ENCODE data around the gene NRF1. TPM values are rescaled to one million over a fixed set of nuclear protein-coding genes. Genes with fewer than 3 reads are reported as not detected.

NRF1 gene
- total RNA-seq, 1 experiment from 2014 or later: 13.6 TPM

GRCh38 chr7:129604713-129605437 lies 6.6 kb upstream of the NRF1 start:
- Histone ChIP-seq H3F3A (ENCODE audit: low read length, unreplicated experiment) (no peaks in the 10 kb centered on the region), H3K79me2 (ENCODE audit: low read length) (peaks cover 14% of the 10 kb centered on the region), H3K27me3 (ENCODE audit: low read length) (no peaks in the 10 kb centered on the region), H4K20me1 (ENCODE audit: low read length) (0 out of 2 replicates have a peak, but pooled peaks cover 4% of the 10 kb centered on the region), H3K4me1 (ENCODE audit: insufficient read depth, low read length) (peaks cover 3% of the 10 kb centered on the region; the same call in 1 of the 2 replicates), H3K27ac (ENCODE audit: low read length) (no peak overlapping the region), H2AFZ (ENCODE audit: low read length) (no peak overlapping the region), H3K4me3 (ENCODE audit: low read length) (no peak overlapping the region), H3K36me3 (ENCODE audit: low read depth, low read length) (peaks cover 19% of the 10 kb centered on the region; the same call in 1 of the 2 replicates), H3K4me2 (ENCODE audit: low read length) (no peak overlapping the region), H3K9ac (ENCODE audit: low read length) (no peak overlapping the region), H3K9me2 (replicated peaks; ENCODE audit: low read length) (no peaks in the 10 kb centered on the region), H3K9me3 (ENCODE audit: low read length) (no peaks in the 10 kb centered on the region)
- BruUV-seq (replicated peaks): no TSS peak
- intact Hi-C loops (cut with micrococcal nuclease): no loop called here
- ATAC-seq (no peak; the same call in 1 of the 2 replicates), DNase-seq (no peak)
- ChIA-PET POLR2A (ENCODE audit: unreplicated experiment) (interaction anchor here (0.6 kb wide), 1 partner anchor 14 kb away, joined by 3 read pairs; no protein-coding TSS in a partner anchor), CTCF (no interaction called here)
- TF ChIP-seq CTCF (conservative IDR thresholded peaks at IDR 0.05; ENCODE audit: low read depth, low read length) (no peak), EZH2 (IDR thresholded peaks at IDR 0.05; ENCODE audit: low read length, unreplicated experiment) (no peak), EZH2phosphoT487 (IDR thresholded peaks at IDR 0.05; ENCODE audit: borderline replicate concordance, low read length) (no peak)

GRCh38 chr7:129605960-129606614 lies 5.4 kb upstream of the NRF1 start:
- H3K4me1 ChIP-seq (ENCODE audit: insufficient read depth, low read length): peaks cover 11% of the 10 kb centered on the region
- DNase-seq (no peak), ATAC-seq (no peak)
- H3K4me2 ChIP-seq (ENCODE audit: low read length): no peak overlapping the region
- no peaks in the 10 kb centered on the region for H3K27me3 ChIP-seq (ENCODE audit: low read length)
- no peak overlapping the region for H3K27ac ChIP-seq (ENCODE audit: low read length)
- no peaks in the 10 kb centered on the region for H3F3A ChIP-seq (ENCODE audit: low read length, unreplicated experiment)
- POLR2A ChIA-PET (ENCODE audit: unreplicated experiment): no interaction called here
- intact Hi-C loops (cut with micrococcal nuclease): no loop called here
- no peak overlapping the region for H3K4me3 ChIP-seq (ENCODE audit: low read length)
- no peak overlapping the region for H3K9ac ChIP-seq (ENCODE audit: low read length)
- H3K79me2 ChIP-seq (ENCODE audit: low read length): peaks cover 26% of the 10 kb centered on the region
- no peaks in the 10 kb centered on the region for H3K9me2 ChIP-seq (replicated peaks; ENCODE audit: low read length)
- no TSS peak for BruUV-seq (replicated peaks)
- peaks cover 19% of the 10 kb centered on the region; the same call in 1 of the 2 replicates for H3K36me3 ChIP-seq (ENCODE audit: low read depth, low read length)
- no peaks in the 10 kb centered on the region for H3K9me3 ChIP-seq (ENCODE audit: low read length)
- CTCF ChIA-PET: interaction anchor here (0.8 kb wide), 1 partner anchor 29 kb away, joined by 5 read pairs; no protein-coding TSS in a partner anchor
- no peak overlapping the region for H2AFZ ChIP-seq (ENCODE audit: low read length)
- TF ChIP-seq EZH2phosphoT487 (IDR thresholded peaks at IDR 0.05; ENCODE audit: borderline replicate concordance, low read length) (no peak), CTCF (conservative IDR thresholded peaks at IDR 0.05; ENCODE audit: low read depth, low read length) (no peak), EZH2 (IDR thresholded peaks at IDR 0.05; ENCODE audit: low read length, unreplicated experiment) (no peak)
- H4K20me1 ChIP-seq (ENCODE audit: low read length): 0 out of 2 replicates have a peak, but pooled peaks cover 4% of the 10 kb centered on the region
